Measurements from ENCODE around the gene VWA2.

VWA2 gene

GRCh38 chr10:114252092-114252491 is 13.0 kb downstream of the VWA2 start:
- no peak for DNase-seq (ENCODE audit: extremely low spot score)
- ChIA-PET CTCF (no interaction called here), POLR2A (no interaction called here)
- TF ChIP-seq CTCF (IDR thresholded peaks at IDR 0.05; ENCODE audit: control extremely low read depth, extremely low read depth, low read depth, missing control alignments), result no peak

GRCh38 chr10:114252883-114253282 is 13.8 kb downstream of the VWA2 start:
- no peak for DNase-seq (ENCODE audit: extremely low spot score)
- CTCF ChIA-PET, result no interaction called here
- no peak for TF ChIP-seq CTCF (IDR thresholded peaks at IDR 0.05; ENCODE audit: control extremely low read depth, extremely low read depth, low read depth, missing control alignments)
- POLR2A ChIA-PET, result no interaction called here

- CTCF ChIA-PET, result no interaction called here
- POLR2A ChIA-PET, result no interaction called here
Observed at GRCh38 chr10:114255227-114255626, 16.2 kb downstream of the VWA2 start.

GRCh38 chr10:114256008-114256765 is 17.1 kb downstream of the VWA2 start:
- POLR2A ChIA-PET, result no interaction called here

More at GRCh38 chr10:114255227-114255626, 16.2 kb downstream of the VWA2 start:
- no peak for DNase-seq (ENCODE audit: extremely low spot score)
- no peak for TF ChIP-seq CTCF (IDR thresholded peaks at IDR 0.05; ENCODE audit: control extremely low read depth, extremely low read depth, low read depth, missing control alignments)

GRCh38 chr10:114256822-114257221 is 17.8 kb downstream of the VWA2 start:
- CTCF ChIA-PET, result interaction anchor here (0.9 kb wide), 1 partner anchor 24 kb away, joined by 3 read pairs; no protein-coding TSS in a partner anchor
- TF ChIP-seq CTCF (IDR thresholded peaks at IDR 0.05; ENCODE audit: control extremely low read depth, extremely low read depth, low read depth, missing control alignments), result no peak
- POLR2A ChIA-PET, result no interaction called here
- no peak for DNase-seq (ENCODE audit: extremely low spot score)

More at GRCh38 chr10:114256008-114256765, 17.1 kb downstream of the VWA2 start:
- no peak for DNase-seq (ENCODE audit: extremely low spot score)
- CTCF ChIA-PET, result interaction anchor here (0.9 kb wide), 1 partner anchor 24 kb away, joined by 3 read pairs; no protein-coding TSS in a partner anchor
- TF ChIP-seq CTCF (IDR thresholded peaks at IDR 0.05; ENCODE audit: control extremely low read depth, extremely low read depth, low read depth, missing control alignments), result no peak

GRCh38 chr10:114257498-114257897 is 18.4 kb downstream of the VWA2 start:
- DNase-seq (ENCODE audit: extremely low spot score), result no peak
- ChIA-PET POLR2A (no interaction called here), CTCF (no interaction called here)
- no peak for TF ChIP-seq CTCF (IDR thresholded peaks at IDR 0.05; ENCODE audit: control extremely low read depth, extremely low read depth, low read depth, missing control alignments)
